Loucy (cell line): ENCODE results near the gene EPB41.

Experiments
- CTCF ChIP-seq: fragments of 200-600 bp; sonication (generic); conservative IDR thresholded peaks from 2 replicates; pipeline ENCODE4 v1.5.1; 2014; ENCODE audit warnings: mild to moderate bottlenecking, antibody characterized with exemption, low read length
- EZH2phosphoT487 ChIP-seq: fragments of 200-600 bp; IDR thresholded peaks from 2 replicates; pipeline ENCODE4 v1.6.1; 2018; ENCODE audit warnings: antibody characterized with exemption, mild to moderate bottlenecking, moderate library complexity, borderline replicate concordance

- TF ChIP-seq CTCF (no peak), EZH2phosphoT487 (no peak)
Measured at GRCh38 chr1:29121516-29121935, 207.2 kb downstream of the EPB41 start.
